NB4 (cell line): ENCODE measurements around the gene BRINP2.

Experiments used
- CTCF ChIP-seq: IDR thresholded peaks from one replicate; pipeline ENCODE4 v1.5.1; 2012; ENCODE audit warnings: low read depth, low read length
- POLR2A ChIP-seq: IDR thresholded peaks from 2 replicates; pipeline ENCODE4 v1.6.1; 2011; ENCODE audit warnings: mild to moderate bottlenecking; ENCODE audit not compliant: insufficient read length; ENCODE audit errors: extremely low read depth

- TF ChIP-seq CTCF (no peak), POLR2A (no peak)
These were observed 38.6 kb downstream of the BRINP2 start for GRCh38 chr1:177209357-177209756.
